ENCODE measurements around the gene SLC35F4.
"Not testable (repeated sequence)": the region's sequence is repeated elsewhere in the genome, so short reads cannot be mapped to it uniquely, and the experiment has no call there.

The SLC35F4 gene

GRCh38 chr14:57714487-57714931, 151.4 kb downstream of the SLC35F4 start:
- DNase-seq: no peak

GRCh38 chr14:57712698-57713097, 153.2 kb downstream of the SLC35F4 start:
- no peak for DNase-seq

- DNase-seq: no peak
Measured at GRCh38 chr14:57712102-57712501, 153.8 kb downstream of the SLC35F4 start.

GRCh38 chr14:57709909-57710308, 156.0 kb downstream of the SLC35F4 start:
- DNase-seq: no peak

GRCh38 chr14:57709086-57709485, 156.8 kb downstream of the SLC35F4 start:
- not testable (repeated sequence) for DNase-seq

GRCh38 chr14:57707219-57707618, 158.7 kb downstream of the SLC35F4 start:
- DNase-seq: no peak

GRCh38 chr14:57704763-57705162, 161.1 kb downstream of the SLC35F4 start:
- DNase-seq: no peak

- DNase-seq: no peak
Measured at GRCh38 chr14:57699947-57700346, 165.9 kb downstream of the SLC35F4 start.

- peak; percentile 39 for DNase-seq
Measured at GRCh38 chr14:57692671-57693070, 173.2 kb downstream of the SLC35F4 start.

- DNase-seq: no peak
Measured at GRCh38 chr14:57687416-57687815, 178.5 kb downstream of the SLC35F4 start.

GRCh38 chr14:57686304-57686703, 179.6 kb downstream of the SLC35F4 start:
- no peak for DNase-seq

GRCh38 chr14:57671021-57671420, 194.9 kb downstream of the SLC35F4 start:
- DNase-seq: no peak

- no peak for DNase-seq
Measured at GRCh38 chr14:57660208-57660607, 205.7 kb downstream of the SLC35F4 start.

GRCh38 chr14:57659052-57659451, 206.8 kb downstream of the SLC35F4 start:
- no peak for DNase-seq

GRCh38 chr14:57657487-57657886, 208.4 kb downstream of the SLC35F4 start:
- DNase-seq: no peak

- DNase-seq: no peak
Measured at GRCh38 chr14:57656853-57657252, 209.0 kb downstream of the SLC35F4 start.

- no peak for DNase-seq
Measured at GRCh38 chr14:57652769-57653168, 213.1 kb downstream of the SLC35F4 start.

GRCh38 chr14:57641776-57642175, 224.1 kb downstream of the SLC35F4 start:
- no peak for DNase-seq

GRCh38 chr14:57640036-57640435, 225.9 kb downstream of the SLC35F4 start:
- DNase-seq: no peak

GRCh38 chr14:57637901-57638300, 228.0 kb downstream of the SLC35F4 start:
- no peak for DNase-seq

- no peak for DNase-seq
Measured at GRCh38 chr14:57634335-57634734, 231.6 kb downstream of the SLC35F4 start.

- DNase-seq: no peak
Measured at GRCh38 chr14:57632649-57633048, 233.2 kb downstream of the SLC35F4 start.

- DNase-seq: no peak
Measured at GRCh38 chr14:57617510-57617909, 248.4 kb downstream of the SLC35F4 start.

- DNase-seq: no peak
Measured at GRCh38 chr14:57612946-57613345, 252.9 kb downstream of the SLC35F4 start.

GRCh38 chr14:57611555-57612075, 254.3 kb downstream of the SLC35F4 start:
- DNase-seq: no peak

GRCh38 chr14:57610631-57611030, 255.3 kb downstream of the SLC35F4 start:
- no peak for DNase-seq

Measured in hematopoietic multipotent progenitor cell treated with erythropoietin and hydrocortisone succinate and interleukin-3 and kit ligand, for 8 days (in vitro differentiated cells).